Neural cell (in vitro differentiated cells): ENCODE data around the gene VWA1. TPM values are rescaled to one million over a fixed set of nuclear protein-coding genes. Genes with fewer than 3 reads are reported as not detected.

Source experiments
- H2AFZ ChIP-seq: fragments of 200-600, 300-800 bp; sonication (generic), shearing (Covaris generic); 2 replicates; pipeline ENCODE4 v1.6.0; 2014; ENCODE audit warnings: low read depth, mild to moderate bottlenecking, antibody characterized with exemption, low read length, moderate library complexity
- H3F3A ChIP-seq: fragments of 200-600 bp; shearing (Covaris generic); 2 replicates; pipeline ENCODE4 v1.6.1; 2016; ENCODE audit warnings: mild to moderate bottlenecking, moderate library complexity, mixed read lengths, antibody characterized with exemption, low read length; ENCODE audit not compliant: insufficient read depth, poor library complexity, severe bottlenecking
- H3K27ac ChIP-seq: fragments of 200-600, 300-800 bp; sonication (generic), shearing (Covaris generic); 2 replicates; pipeline ENCODE4 v1.5.1; 2014; ENCODE audit warnings: mild to moderate bottlenecking, low read length, moderate library complexity
- H3K27me3 ChIP-seq: fragments of 300-800, 200-600 bp; sonication (generic), shearing (Covaris generic); 2 replicates; pipeline ENCODE4 v1.6.0; 2014; ENCODE audit warnings: mild to moderate bottlenecking, low read depth, low read length, moderate library complexity; ENCODE audit not compliant: insufficient read depth
- H3K36me3 ChIP-seq: fragments of 300-800, 200-600 bp; sonication (generic), shearing (Covaris generic); 2 replicates; pipeline ENCODE4 v1.5.1; 2014; ENCODE audit warnings: mild to moderate bottlenecking, antibody characterized with exemption, low read length, moderate library complexity; ENCODE audit not compliant: insufficient read depth
- H3K4me2 ChIP-seq: fragments of 300-800, 200-600 bp; sonication (generic), shearing (Covaris generic); 2 replicates; pipeline ENCODE4 v1.6.0; 2014; ENCODE audit warnings: mild to moderate bottlenecking, low read length
- H3K4me3 ChIP-seq: fragments of 300-800, 200-600 bp; sonication (generic), shearing (Covaris generic); 2 replicates; pipeline ENCODE4 v1.5.1; 2014; ENCODE audit warnings: mild to moderate bottlenecking, low read length, moderate library complexity
- H3K79me2 ChIP-seq: fragments of 200-600 bp; shearing (Covaris generic); replicated peaks from 2 replicates; pipeline ENCODE4 v1.6.0; 2014; ENCODE audit warnings: mild to moderate bottlenecking, low read length, moderate library complexity; ENCODE audit not compliant: insufficient read depth
- H3K9ac ChIP-seq: fragments of 300-800, 200-600 bp; sonication (generic), shearing (Covaris generic); 2 replicates; pipeline ENCODE4 v1.6.1; 2016; ENCODE audit warnings: mild to moderate bottlenecking, low read length, mixed read lengths
- H3K9me2 ChIP-seq: fragments of 200-600 bp; shearing (Covaris generic); 2 replicates; pipeline ENCODE4 v1.6.1; 2016; ENCODE audit warnings: mild to moderate bottlenecking, low read length, mixed read lengths; ENCODE audit not compliant: insufficient read depth
- H3K9me3 ChIP-seq: fragments of 200-600, 300-800 bp; sonication (generic), shearing (Covaris generic); 2 replicates; pipeline ENCODE4 v1.6.1; 2016; ENCODE audit warnings: mild to moderate bottlenecking, mixed run types, low read length, moderate library complexity, mixed read lengths
- H4K20me1 ChIP-seq: fragments of 200-600 bp; shearing (Covaris generic); 2 replicates; pipeline ENCODE4 v1.6.1; 2016; ENCODE audit warnings: mild to moderate bottlenecking, mixed run types; ENCODE audit not compliant: insufficient read depth
- EP300 ChIP-seq: fragments of 450-650 bp; conservative IDR thresholded peaks from 2 replicates; pipeline ENCODE4 v1.6.1; 2014; ENCODE audit warnings: antibody characterized with exemption, mild to moderate bottlenecking, moderate library complexity; ENCODE audit not compliant: poor library complexity, severe bottlenecking
- EZH2 ChIP-seq: fragments of 200-600, 300-800 bp; shearing (Covaris generic), sonication (generic); IDR thresholded peaks from 2 replicates; pipeline ENCODE4 v1.6.1; 2014; ENCODE audit warnings: antibody characterized with exemption, low read length, borderline replicate concordance, mild to moderate bottlenecking; ENCODE audit not compliant: insufficient read depth, poor library complexity, severe bottlenecking
- MXI1 ChIP-seq: fragments of 450-650 bp; conservative IDR thresholded peaks from 2 replicates; pipeline ENCODE4 v1.6.1; 2014; ENCODE audit warnings: antibody characterized with exemption, mild to moderate bottlenecking; ENCODE audit not compliant: poor library complexity, severe bottlenecking
- POLR2AphosphoS5 ChIP-seq: IDR thresholded peaks from 2 replicates; pipeline ENCODE4 v1.6.1; 2012
- RAD21 ChIP-seq: fragments of 450-650 bp; conservative IDR thresholded peaks from 2 replicates; pipeline ENCODE4 v1.6.1; 2014; ENCODE audit warnings: antibody characterized with exemption, mild to moderate bottlenecking, moderate library complexity
- REST ChIP-seq: IDR thresholded peaks from 2 replicates; pipeline ENCODE4 v1.6.1; 2012; ENCODE audit warnings: borderline replicate concordance
- SMC3 ChIP-seq: fragments of 450-650 bp; conservative IDR thresholded peaks from 2 replicates; pipeline ENCODE4 v1.6.1; 2014; ENCODE audit warnings: antibody characterized with exemption, mild to moderate bottlenecking, moderate library complexity; ENCODE audit not compliant: poor library complexity
- TAF1 ChIP-seq: IDR thresholded peaks from 2 replicates; pipeline ENCODE4 v1.6.1; 2012; ENCODE audit warnings: low read depth
- polyA plus RNA-seq: library from polyadenylated mRNA; depleted of rRNA; stranded (reverse); fragments of >200 nt; gene quantifications from 2 replicates; pipeline ENCODE4 v1.2.3, GENCODE V29; 2014
- TF ChIP-seq, protein P1 (sequence below): fragments of 450-650 bp; IDR thresholded peaks from 2 replicates; pipeline ENCODE4 v1.5.1; 2014; ENCODE audit warnings: antibody characterized with exemption, mild to moderate bottlenecking, moderate library complexity; ENCODE audit not compliant: poor library complexity, severe bottlenecking

The VWA1 gene
- polyA plus RNA-seq, 1 donor from 2014 or later: 0.88 TPM

DNA sequence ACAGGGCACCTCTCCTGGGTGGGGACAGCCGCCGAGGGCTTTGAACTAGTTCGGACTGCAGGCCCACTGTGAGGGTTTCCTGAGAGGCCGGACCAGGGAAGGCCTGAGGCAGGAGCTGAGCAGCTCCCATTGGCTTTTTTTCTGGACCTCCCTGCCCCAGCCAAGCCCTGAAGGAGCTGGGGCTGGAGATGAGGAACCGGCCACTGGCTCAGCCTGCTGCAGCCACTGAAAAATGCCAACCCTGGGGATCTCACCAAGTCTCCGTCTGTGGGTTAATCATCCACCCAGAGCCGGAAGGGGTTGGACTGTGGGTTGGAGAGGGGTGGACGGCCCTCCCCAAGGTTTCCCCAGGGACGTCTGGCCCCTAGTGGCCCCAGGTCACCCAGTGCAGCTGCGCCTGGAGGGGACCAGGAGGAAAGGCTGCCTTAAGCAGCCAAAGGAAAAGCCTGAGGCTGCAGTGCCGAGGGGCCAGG, 2.5 kb downstream of the VWA1 start:
- Histone ChIP-seq H3K4me3 (no peak overlapping the region), H3K4me2 (no peak overlapping the region), H3K9me2 (no peaks in the 10 kb centered on the region), H3K27me3 (peaks cover 12% of the 10 kb centered on the region), H3K27ac (no peak overlapping the region), H4K20me1 (no peaks in the 10 kb centered on the region), H3K36me3 (no peaks in the 10 kb centered on the region), H3K79me2 (no peaks in the 10 kb centered on the region), H3K9ac (no peak overlapping the region), H3K9me3 (no peaks in the 10 kb centered on the region), H2AFZ (no peak overlapping the region), H3F3A (no peaks in the 10 kb centered on the region)
- no peak for TF ChIP-seq EP300
- no peak for TF ChIP-seq SMC3
- TF ChIP-seq MXI1: no peak
- TF ChIP-seq POLR2AphosphoS5: no peak
- TF ChIP-seq, protein P1, sequence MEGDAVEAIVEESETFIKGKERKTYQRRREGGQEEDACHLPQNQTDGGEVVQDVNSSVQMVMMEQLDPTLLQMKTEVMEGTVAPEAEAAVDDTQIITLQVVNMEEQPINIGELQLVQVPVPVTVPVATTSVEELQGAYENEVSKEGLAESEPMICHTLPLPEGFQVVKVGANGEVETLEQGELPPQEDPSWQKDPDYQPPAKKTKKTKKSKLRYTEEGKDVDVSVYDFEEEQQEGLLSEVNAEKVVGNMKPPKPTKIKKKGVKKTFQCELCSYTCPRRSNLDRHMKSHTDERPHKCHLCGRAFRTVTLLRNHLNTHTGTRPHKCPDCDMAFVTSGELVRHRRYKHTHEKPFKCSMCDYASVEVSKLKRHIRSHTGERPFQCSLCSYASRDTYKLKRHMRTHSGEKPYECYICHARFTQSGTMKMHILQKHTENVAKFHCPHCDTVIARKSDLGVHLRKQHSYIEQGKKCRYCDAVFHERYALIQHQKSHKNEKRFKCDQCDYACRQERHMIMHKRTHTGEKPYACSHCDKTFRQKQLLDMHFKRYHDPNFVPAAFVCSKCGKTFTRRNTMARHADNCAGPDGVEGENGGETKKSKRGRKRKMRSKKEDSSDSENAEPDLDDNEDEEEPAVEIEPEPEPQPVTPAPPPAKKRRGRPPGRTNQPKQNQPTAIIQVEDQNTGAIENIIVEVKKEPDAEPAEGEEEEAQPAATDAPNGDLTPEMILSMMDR: no peak
- no peak for TF ChIP-seq REST
- TF ChIP-seq EZH2: no peak
- no peak for TF ChIP-seq TAF1
- TF ChIP-seq RAD21: no peak

- Histone ChIP-seq H3K27me3 (peaks cover 12% of the 10 kb centered on the region), H3K9ac (no peak overlapping the region), H2AFZ (no peak overlapping the region), H3K79me2 (no peaks in the 10 kb centered on the region), H3K36me3 (no peaks in the 10 kb centered on the region), H3K27ac (no peak overlapping the region), H4K20me1 (no peaks in the 10 kb centered on the region), H3K4me3 (no peak overlapping the region), H3F3A (no peaks in the 10 kb centered on the region), H3K4me2 (no peak overlapping the region), H3K9me3 (no peaks in the 10 kb centered on the region), H3K9me2 (no peaks in the 10 kb centered on the region)
- no peak for TF ChIP-seq EZH2
- no peak for TF ChIP-seq RAD21
- TF ChIP-seq EP300: no peak
- no peak for TF ChIP-seq POLR2AphosphoS5
- TF ChIP-seq SMC3: no peak
- TF ChIP-seq TAF1: no peak
- no peak for TF ChIP-seq REST
- TF ChIP-seq MXI1: no peak
- TF ChIP-seq, protein P1: no peak
Measured at GRCh38 chr1:1438531-1439381, 3.3 kb downstream of the VWA1 start.
